GM13976 (cell line): ENCODE results near the gene BMI1.

Experiments used
- DNase-seq: peaks from one replicate; pipeline ENCODE4 v3.0.0; 2012; ENCODE audit warnings: low spot score
- CTCF ChIP-seq: IDR thresholded peaks from 2 replicates; pipeline ENCODE4 v1.5.1; 2012; ENCODE audit warnings: borderline replicate concordance, mild to moderate bottlenecking; ENCODE audit not compliant: insufficient read depth; ENCODE audit errors: extremely low read depth, missing control alignments, control extremely low read depth
- in situ Hi-C: fragments of 300-500 bp; cut with MboI; formaldehyde crosslinking; loops from one replicate; pipeline ENCODE4 v1.12.0; 2022; ENCODE audit warnings: low sequenced_read_pairs, mixed read lengths, inconsistent platforms; ENCODE audit not compliant: unreplicated experiment

BMI1 gene

GRCh38 chr10:22332116-22332692 is 11.3 kb downstream of the BMI1 start:
- TF ChIP-seq CTCF, result no peak
- in situ Hi-C loops, result no loop called here
- no peak for DNase-seq

- in situ Hi-C loops, result no loop called here
- no peak for TF ChIP-seq CTCF
- DNase-seq, result no peak
Observed at GRCh38 chr10:22333167-22333974, 12.5 kb downstream of the BMI1 start.

GRCh38 chr10:22333975-22334282 is 13.0 kb downstream of the BMI1 start:
- no peak for DNase-seq
- no peak for TF ChIP-seq CTCF
- in situ Hi-C loops, result no loop called here

GRCh38 chr10:22334414-22335172 is 13.7 kb downstream of the BMI1 start:
- TF ChIP-seq CTCF, result no peak
- DNase-seq, result no peak

GRCh38 chr10:22335173-22335933 is 14.5 kb downstream of the BMI1 start:
- in situ Hi-C loops, result no loop called here
- no peak for TF ChIP-seq CTCF
- DNase-seq, result peak; percentile 83

More at GRCh38 chr10:22334414-22335172, 13.7 kb downstream of the BMI1 start:
- in situ Hi-C loops, result no loop called here
